ENCODE data around the gene SGMS1.
"Not testable (repeated sequence)": the region's sequence is repeated elsewhere in the genome, so short reads cannot be mapped to it uniquely, and the experiment has no call there.

Gene SGMS1

DNA sequence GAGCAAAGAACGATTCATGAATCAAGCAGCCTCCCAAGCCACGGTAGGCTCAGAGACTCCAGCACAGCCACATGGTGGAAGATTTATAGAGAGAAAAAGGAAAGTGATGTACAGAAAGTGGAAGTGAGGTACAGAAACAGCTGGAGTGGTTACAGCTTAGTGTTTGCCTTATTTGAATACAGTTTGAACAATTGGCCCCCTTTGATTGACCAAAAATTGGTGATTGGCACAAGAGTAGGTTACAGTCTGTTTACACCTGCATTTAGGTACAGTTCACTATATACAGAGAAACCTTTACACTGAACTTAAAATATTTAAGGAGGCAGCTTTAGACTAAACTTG is 236.1 kb downstream of the SGMS1 start:
- DNase-seq (ENCODE audit: extremely low read depth in 1 of 2, low read depth in 1 of 2), result no peak

DNA sequence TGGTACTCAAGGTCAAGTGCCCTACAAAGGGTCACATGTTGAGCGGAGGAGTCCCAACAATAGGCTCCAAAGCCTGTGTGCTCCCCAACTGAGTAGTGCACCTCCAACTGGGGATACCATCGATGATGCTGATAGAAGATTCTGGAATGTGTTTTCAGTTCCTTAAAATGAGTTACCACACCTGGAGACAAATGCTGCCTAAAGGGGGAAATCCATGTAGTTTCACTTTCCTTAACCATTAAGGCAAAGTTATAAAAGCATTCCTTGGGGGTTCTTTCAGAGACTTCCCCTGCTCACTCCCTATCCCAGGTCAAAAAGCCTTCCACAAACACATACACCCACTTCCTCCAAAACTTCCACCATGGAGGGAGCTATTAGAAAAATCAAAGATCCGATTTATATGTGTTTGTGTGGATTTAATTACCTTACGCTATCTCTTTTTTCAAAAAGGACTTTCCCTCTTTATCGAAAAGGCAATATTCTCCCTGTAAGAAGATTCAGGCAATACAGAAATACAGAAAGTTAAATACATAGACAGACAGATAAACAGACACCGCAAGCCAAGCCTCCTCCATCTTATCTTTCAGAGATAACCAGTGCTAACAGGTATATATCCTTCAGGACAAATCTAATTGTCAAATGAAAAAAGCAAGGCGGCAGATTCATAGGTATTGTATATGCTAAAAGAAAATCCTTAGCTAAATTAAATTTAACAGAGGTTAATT is 236.6 kb downstream of the SGMS1 start:
- no peak for DNase-seq (ENCODE audit: extremely low read depth in 1 of 2, low read depth in 1 of 2)

DNA sequence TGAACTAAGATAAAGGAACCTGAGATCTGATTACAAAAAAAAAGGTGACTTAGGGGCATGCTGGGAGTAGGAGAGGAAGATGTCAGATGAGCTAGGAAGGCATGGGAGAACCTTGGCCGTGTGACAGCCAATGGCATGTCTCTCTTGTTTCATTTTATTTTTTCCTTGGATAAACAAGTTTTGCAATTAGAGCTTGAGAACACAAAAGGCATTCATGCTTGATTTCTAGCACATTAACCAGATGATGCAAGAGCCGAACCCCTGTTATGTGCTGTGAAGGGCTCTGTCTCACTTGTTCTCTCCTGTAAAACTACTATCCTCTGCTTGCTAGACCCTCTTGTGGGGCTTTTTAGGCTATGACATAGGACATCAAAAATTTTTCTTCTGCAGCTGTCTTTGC is 238.1 kb downstream of the SGMS1 start:
- no peak for DNase-seq (ENCODE audit: extremely low read depth in 1 of 2, low read depth in 1 of 2)

DNA sequence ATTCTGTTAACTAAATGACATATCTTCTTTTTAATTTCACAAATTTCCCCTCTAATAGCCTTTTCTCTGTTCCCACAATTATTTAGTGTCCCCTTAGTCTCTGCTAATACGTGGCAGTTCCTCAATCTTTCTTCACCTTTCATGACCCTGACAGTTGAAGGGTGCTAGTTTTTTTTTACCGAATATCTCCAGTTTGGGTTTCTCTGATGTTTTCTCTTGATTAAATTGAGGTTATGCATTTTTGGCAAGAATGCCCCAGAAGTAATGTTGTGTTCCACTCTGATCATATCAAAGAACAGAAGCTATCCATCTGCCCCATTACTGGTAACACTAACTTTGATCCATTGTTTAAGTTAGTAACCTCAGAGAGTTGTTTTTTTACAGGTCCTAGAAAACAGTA is 238.9 kb downstream of the SGMS1 start:
- no peak for DNase-seq (ENCODE audit: extremely low read depth in 1 of 2, low read depth in 1 of 2)

DNA sequence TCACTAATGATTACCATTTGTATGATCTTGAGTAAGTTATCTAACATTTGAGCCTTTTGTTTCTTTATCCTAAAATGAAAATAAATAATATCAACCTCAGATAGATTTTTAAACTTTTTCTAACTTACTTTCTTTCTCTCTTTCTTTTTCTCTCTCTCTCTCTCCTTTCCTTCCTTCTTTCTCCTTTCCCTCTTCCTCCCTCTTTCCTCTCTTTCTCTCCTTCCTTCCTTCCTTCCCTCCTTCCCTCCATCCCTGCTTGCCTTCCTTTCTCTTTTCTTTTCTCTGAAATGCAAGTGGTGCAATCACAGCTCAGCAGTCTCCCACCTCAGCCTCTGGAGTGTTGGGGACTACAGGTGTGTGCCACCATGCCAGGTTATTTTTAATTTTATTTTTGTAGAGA is 239.5 kb downstream of the SGMS1 start:
- DNase-seq (ENCODE audit: extremely low read depth in 1 of 2, low read depth in 1 of 2), result no peak

DNA sequence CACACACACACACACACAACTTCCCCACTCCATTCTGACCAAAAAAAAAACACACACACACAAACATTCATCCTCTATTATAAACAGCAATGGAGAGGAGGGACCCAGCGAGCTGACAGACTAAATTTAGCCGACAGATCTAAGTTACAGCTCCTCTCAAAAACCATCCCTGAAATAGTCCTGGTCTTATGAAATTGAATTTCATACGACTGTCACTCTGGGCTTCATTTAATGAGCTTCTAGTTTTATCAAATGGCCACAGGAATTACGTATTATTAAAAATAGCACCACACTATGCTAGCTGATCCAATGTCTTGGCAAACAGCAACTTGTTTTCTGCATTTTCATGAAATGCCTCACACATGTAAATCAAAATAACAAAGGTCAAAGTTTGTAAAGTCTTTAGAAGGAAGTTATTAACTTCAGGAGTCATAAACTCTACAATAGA is 241.2 kb downstream of the SGMS1 start:
- DNase-seq (ENCODE audit: extremely low read depth in 1 of 2, low read depth in 1 of 2), result no peak

DNA sequence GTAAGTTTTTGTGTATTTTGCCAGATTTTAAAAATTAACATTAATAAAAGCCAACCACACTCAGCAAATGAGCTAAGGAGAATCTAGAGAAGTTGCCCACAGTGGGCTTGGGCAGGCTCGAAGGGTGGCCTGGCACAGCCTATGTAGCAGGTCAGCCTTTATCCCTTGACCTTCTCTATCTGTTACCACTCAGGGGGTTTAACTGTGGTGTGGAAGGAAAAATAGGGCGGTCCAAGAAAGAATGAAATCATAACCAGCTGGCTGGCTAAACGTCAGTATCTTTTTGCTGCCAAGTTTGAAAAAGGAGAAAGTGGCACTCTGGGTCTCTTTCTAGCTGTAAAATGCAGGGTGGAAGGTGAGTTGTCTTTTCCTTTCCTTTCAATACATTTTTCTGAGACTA is 242.1 kb downstream of the SGMS1 start:
- DNase-seq (ENCODE audit: extremely low read depth in 1 of 2, low read depth in 1 of 2), result no peak

DNA sequence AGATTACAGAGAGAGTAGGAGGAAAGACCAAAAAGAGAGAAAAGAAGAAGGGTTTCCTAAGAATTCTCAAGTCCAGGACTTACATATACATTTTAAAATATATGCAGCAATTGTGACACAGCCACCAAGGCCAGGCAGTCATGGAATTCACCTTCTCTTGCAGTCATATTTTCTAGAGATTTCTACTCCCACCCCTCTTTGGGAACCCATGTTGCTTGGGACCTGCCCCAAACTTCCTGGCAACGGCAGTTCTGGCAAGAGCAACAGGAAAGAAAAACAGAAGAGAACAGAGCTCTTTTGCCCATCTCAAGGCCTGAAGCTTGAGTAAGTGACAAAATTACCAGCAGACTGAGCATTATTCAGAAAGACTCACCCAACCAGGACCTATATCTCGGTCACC is 244.1 kb downstream of the SGMS1 start:
- no peak for DNase-seq (ENCODE audit: extremely low read depth in 1 of 2, low read depth in 1 of 2)

DNA sequence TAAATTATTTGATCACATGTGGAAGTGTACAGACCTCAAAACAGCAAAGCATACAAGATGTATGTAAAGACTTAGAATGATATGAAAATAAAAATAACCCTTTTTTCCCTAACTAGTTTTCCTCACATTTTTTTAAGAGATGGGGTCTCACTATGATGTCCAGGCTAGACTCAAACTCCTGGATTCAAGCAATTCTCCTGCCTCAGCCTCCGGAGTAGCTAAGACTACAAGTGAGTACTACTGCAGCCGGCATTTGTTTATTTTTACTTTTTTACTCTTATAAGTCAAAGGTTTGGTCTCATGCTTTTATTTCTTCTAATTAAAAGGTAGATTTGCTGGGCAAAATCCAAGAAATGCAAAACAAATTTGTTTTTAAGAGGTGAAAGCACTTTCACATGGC is 248.0 kb downstream of the SGMS1 start:
- no peak for DNase-seq (ENCODE audit: extremely low read depth in 1 of 2, low read depth in 1 of 2)

DNA sequence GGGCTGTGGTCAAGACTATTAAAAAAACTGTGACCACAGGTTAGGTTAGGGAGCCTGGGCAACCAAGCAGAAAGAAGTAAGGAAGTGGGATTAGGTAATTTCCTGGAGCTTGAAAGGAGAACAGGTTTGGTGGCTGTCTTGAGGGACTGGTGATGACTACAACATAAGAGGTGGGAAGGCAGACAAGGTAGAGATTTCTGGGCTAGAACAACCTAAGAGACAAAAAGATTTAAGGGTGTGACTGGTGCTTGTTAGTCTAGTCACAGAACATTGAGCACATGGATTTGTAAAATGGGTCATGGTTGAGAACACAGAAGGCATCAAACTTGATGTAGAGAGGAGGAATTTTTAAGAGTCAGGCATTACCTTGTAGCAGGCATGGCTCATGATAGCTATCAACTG is 248.7 kb downstream of the SGMS1 start:
- no peak for DNase-seq (ENCODE audit: extremely low read depth in 1 of 2, low read depth in 1 of 2)

DNA sequence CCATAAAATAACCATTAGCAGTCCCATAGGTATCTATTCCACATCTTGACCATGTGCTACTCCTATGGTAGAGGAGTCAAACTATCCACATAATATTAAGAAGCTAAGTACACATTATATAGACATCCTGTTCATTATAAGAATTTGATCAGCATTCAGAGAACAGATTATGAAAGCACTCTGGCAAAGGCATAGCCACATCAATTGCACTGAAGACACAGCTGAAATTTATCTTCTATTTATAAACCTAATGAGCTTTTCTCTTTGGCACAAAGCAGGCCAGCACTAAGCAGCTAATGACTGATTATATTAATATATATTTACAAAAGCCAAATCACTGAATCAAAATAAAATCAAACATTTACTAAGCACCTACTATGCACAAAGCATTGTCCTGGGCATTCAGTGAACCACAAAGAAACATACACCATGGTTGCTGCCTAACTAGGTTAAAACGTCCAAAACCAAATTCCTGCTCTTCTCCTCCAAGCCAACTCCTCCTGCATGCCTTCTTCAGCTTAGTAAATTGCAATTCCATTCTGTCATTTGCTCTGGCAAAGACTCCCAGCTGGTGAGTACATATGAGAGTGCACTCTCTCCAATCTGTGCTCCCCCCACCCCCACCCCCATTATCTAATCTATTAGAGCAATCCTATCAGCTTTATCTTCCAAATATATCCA is 249.8 kb downstream of the SGMS1 start:
- no peak for DNase-seq (ENCODE audit: extremely low read depth in 1 of 2, low read depth in 1 of 2)

DNA sequence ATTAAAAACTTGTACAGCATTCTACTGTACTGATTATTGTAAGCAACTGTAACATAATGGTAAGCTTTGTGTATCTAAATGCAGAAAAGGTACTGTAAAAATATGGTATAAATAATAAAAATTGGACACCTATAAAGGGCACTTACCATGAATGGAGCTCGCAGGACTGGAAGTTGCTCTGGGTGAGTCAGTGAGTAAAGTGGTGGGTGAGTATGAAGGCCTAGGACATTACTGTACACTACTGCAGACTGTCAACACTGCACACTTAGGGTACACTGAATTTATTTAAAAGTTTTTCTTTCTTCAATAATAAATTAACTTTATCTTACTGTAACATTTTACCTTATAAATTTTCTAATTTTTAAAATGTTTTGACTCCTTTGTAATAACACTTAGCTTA is 253.8 kb downstream of the SGMS1 start:
- DNase-seq (ENCODE audit: extremely low read depth in 1 of 2, low read depth in 1 of 2), result no peak

DNA sequence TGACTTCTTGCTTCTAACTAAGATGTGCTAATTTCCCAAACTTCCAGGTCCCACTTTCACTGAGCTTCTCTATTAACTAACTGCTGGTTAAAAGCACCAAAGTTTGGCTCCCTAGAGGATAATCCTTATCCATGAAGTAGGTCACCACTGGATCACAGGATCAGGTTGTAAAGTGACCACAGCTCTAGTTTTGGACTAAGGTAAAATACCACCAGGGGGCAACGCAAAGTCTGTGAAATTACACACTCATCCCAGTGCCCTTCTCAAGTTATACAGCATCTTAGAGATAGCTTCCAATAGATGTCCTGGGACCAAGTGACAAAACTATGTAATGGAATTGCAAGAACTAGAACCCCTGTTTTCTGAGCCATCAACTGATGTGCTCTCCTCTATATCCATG is 256.0 kb downstream of the SGMS1 start:
- DNase-seq (ENCODE audit: extremely low read depth in 1 of 2, low read depth in 1 of 2), result no peak

DNA sequence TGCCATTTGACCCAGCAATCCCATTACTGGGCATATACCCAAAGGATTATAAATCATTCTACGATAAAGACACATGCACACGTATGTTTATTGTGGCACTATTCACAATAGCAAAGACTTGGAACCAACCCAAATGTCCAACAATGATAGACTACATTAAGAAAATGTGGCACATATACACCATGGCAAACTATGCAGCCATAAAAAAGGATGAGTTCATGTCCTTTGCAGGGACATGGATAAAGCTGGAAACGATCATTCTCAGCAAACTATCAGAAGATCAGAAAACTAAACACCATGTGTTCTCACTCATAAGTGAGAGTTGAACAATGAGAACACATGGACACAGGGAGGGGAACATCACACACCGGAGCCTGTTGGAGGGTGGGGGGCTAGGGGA is 257.3 kb downstream of the SGMS1 start:
- not testable (repeated sequence) for DNase-seq (ENCODE audit: extremely low read depth in 1 of 2, low read depth in 1 of 2)

DNA sequence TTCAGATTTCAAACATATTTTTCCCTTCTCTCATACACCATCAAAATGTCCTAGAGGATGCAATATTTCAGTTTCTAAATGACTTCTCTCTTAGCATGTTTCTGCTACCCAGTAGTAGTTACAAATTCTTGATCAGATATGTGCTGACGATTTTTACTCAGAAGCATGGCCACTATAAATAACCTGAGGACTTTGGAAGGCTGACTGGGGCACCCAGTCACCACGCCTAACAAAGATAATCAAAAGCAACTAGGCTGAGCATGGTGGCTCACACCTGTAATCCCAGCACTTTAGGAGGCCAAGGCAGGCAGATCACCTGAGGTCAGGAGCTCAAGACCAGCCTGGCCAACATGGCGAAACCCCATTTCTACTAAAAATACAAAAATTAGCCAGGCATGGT is 259.0 kb downstream of the SGMS1 start:
- DNase-seq (ENCODE audit: extremely low read depth in 1 of 2, low read depth in 1 of 2), result not testable (repeated sequence)

DNA sequence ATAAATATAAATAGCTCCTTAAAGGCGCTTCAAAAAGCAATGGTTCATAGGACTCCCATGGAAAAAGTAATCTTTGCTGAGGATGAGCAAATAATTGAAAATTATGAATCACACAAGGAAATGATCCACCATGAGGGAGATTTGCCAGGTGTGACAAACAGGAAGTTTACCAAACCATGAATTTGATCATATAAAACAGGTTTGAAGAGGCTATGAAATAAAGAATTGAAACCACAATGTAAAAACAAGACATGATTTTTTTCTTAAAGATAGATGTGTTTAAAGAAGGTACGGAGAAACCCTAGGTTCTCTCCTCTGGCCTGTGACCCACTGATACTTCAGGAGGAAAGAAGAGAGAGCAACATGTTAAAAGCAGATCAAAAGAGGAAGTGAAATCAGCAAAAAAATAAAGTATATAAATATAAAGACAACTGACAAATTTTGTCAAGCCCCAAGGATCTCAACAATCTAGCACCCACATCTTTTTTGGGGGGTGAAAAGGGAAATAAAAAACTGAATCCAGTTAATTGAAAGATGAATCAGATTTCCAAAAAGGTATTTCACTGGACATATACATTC is 261.1 kb downstream of the SGMS1 start:
- DNase-seq (ENCODE audit: extremely low read depth in 1 of 2, low read depth in 1 of 2), result no peak

DNA sequence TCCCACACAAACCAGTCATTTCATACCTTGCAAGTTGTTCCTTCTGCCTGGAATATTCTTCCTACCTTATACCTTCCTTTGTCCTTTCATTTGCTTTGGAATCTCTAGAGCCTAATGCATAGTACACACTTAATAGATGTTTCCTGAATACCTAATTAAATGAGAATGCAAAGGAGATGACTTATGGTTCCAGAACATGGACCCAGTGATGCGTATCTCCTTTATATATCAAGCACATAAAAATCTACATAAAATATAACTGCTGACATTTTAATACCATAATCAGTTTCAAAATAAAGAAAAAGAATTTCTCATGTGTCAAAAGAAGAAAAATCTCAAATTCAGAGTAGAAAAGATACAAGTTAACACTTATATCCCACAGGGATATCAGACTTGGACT is 261.8 kb downstream of the SGMS1 start:
- DNase-seq (ENCODE audit: extremely low read depth in 1 of 2, low read depth in 1 of 2), result no peak

DNA sequence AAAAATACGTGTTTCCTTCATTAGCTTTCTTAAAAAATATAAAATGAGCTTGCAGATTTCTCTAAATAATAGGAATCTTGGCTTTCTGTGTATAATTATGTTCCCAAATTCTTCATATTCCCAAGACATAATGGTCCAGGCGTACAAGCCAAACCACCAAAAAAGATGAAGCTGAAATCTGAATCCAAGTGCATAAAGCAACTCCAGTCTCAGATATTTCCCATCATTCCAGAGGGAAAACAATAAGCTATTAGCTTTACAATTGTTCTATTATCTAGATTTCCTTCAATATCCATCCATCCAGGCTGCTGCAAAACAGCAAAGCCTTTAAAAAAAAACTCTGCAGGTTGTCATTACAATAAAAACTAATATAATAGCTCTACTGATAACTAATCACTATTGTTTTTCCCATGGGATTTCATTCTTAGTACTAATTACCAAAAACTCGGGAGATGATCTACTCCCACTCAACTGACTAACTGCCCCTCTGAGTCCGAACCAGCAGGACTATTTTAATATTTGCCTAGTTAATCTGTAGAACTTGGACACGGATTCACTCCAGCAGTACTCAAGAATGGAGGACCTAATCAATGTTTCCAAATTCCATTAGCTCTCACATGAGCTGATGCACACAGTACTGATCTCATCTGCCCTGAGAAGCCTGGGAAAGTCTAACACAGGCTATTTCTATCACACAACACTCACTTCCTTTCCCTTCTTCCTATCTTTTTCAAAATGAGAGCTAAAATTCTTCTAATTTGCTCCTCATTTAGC is 263.5 kb downstream of the SGMS1 start:
- DNase-seq (ENCODE audit: extremely low read depth in 1 of 2, low read depth in 1 of 2), result no peak

DNA sequence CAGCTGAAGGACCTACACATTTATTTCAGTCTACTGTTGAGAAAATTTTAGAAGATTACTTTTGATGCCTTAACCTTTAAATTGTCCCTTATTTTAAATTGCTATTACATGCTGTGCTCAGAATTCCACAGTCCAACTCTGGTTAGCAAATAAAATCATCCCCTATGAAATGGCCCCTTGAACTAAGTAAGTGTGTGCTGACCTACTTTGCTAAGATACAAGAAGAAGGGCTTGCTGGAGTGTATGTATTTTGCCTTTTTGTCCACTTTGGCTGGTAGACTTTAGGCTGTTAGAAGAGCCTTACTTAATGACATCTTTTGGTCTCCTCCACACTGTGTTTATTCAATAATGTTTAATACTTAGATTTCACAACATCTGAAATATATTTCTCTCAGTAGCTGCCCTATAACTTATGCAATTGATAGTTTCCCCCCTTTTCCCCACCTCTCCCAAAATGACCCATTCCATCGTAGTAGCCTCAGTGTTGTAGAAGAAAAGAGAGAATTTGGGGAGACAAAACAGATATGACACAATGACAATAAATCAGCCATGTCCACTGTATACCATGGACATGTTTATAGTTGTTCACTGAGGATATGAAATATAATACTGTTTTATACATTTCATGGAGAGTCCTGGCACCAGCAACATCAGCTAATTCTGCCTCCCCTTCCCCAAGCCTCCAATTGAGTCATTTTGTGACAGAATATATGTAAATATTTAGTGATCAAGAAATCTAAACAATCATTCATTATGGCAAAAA is 264.6 kb downstream of the SGMS1 start:
- no peak for DNase-seq (ENCODE audit: extremely low read depth in 1 of 2, low read depth in 1 of 2)

DNA sequence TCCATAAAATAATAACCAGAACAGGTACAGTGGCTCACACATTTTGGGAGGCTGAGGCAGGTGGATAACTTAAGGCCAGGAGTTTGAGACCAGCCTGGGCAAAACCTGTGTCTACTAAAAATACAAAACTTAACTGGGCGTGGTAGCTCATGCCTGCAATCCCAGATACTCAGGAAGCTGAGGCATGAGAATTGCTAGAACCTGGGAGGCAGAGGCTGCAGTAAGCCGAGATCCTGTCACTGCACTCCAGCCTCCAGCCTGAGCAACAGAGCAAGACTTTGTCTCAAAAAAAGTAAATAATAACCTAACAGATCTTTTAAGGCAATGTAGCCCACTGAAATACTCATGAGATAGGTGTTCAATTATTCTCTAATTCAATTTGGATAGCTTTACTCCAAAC is 265.3 kb downstream of the SGMS1 start:
- no peak for DNase-seq (ENCODE audit: extremely low read depth in 1 of 2, low read depth in 1 of 2)

DNA sequence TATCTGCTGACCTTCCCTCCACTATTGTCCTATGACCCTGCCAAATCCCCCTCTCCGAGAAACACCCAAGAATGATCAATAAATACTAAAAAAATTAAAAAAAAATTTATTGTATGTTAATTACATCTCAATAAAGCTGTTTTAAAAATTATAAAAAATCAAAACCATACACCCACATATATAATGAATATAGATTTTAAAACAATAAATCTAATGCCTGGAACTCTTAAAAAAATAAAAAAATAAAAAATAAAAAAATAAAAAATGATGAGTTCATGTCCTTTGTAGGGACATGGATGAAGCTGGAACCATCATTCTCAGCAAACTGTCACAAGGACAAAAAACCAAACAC is 267.3 kb downstream of the SGMS1 start:
- not testable (repeated sequence) for DNase-seq (ENCODE audit: extremely low read depth in 1 of 2, low read depth in 1 of 2)

All from activated CD8-positive, alpha-beta memory T cell treated with anti-CD3 and anti-CD28 coated beads for 1 hour (primary cell).